Panc1 (cell line): ENCODE measurements around the gene EPHB1. TPM values are rescaled to one million over a fixed set of nuclear protein-coding genes. Genes with fewer than 3 reads are reported as not detected.

Source experiments
- ATAC-seq: fragments of 200-7000 bp; cut with Tn5 transposase; 2 replicates; pipeline ENCODE4 v1.9.1; 2020; ENCODE audit warnings: mild to moderate bottlenecking, moderate library complexity
- BruUV-seq: library from RNA; stranded (reverse); fragments of 400-500 nt; replicated peaks from 2 replicates; lab custom pipeline; 2021; lab: Mats Ljungman, UMichigan
- CTCF ChIA-PET: fragments of 300-600 bp; sonication (Branson Sonifier 250); formaldehyde crosslinking; loops from one replicate; lab custom pipeline; 2022; ENCODE audit warnings: antibody characterized with exemption; lab: Charles Lee
- POLR2A ChIA-PET: fragments of 300-600 bp; sonication (Branson Sonifier 250); formaldehyde crosslinking; loops from one replicate; lab custom pipeline; 2022; ENCODE audit warnings: antibody characterized with exemption; lab: Charles Lee
- DNase-seq: peaks from one replicate; pipeline ENCODE4 v3.0.0-alpha.2; 2010; ENCODE audit warnings: low read depth, low spot score
- H3K27ac ChIP-seq: 2 replicates; pipeline ENCODE4 v1.5.1; 2011; ENCODE audit warnings: mild to moderate bottlenecking, low read length, inconsistent platforms
- H3K27me3 ChIP-seq: fragments of 200-500 bp; sonication (Bioruptor generic); 2 replicates; pipeline ENCODE4 v1.6.0; 2014; ENCODE audit warnings: low read length, inconsistent platforms; ENCODE audit not compliant: control insufficient read depth, insufficient read depth
- H3K36me3 ChIP-seq: fragments of 200-500 bp; sonication (Bioruptor generic); 2 replicates; pipeline ENCODE4 v1.5.1; 2014; ENCODE audit warnings: inconsistent platforms, mild to moderate bottlenecking, low read length, moderate library complexity; ENCODE audit not compliant: control insufficient read depth, insufficient read depth
- H3K4me1 ChIP-seq: 2 replicates; pipeline ENCODE4 v1.5.1; 2011; ENCODE audit warnings: inconsistent platforms, mild to moderate bottlenecking, low read length, moderate library complexity; ENCODE audit not compliant: control insufficient read depth, insufficient read depth
- H3K4me3 ChIP-seq, 2 experiments: 2 replicates each; pipeline ENCODE4 v1.5.1; 2011 to 2012; ENCODE audit warnings: low read depth in 2 of 2, low read length in 2 of 2, mild to moderate bottlenecking in 2 of 2, inconsistent platforms in 1 of 2, moderate library complexity in 1 of 2
- H3K9me3 ChIP-seq: fragments of 200-500 bp; sonication (Bioruptor generic); 2 replicates; pipeline ENCODE4 v1.5.1; 2014; ENCODE audit warnings: low read depth, mild to moderate bottlenecking, inconsistent platforms, low read length, moderate library complexity; ENCODE audit not compliant: control insufficient read depth, insufficient read depth
- CTCF ChIP-seq: fragments of 450-650 bp; IDR thresholded peaks from 2 replicates; pipeline ENCODE4 v1.5.1; 2017; ENCODE audit warnings: mild to moderate bottlenecking
- POLR2AphosphoS5 ChIP-seq: IDR thresholded peaks from 2 replicates; pipeline ENCODE4 v1.6.1; 2012; ENCODE audit warnings: mild to moderate bottlenecking, low read depth, low read length, moderate library complexity
- SIN3A ChIP-seq: IDR thresholded peaks from 2 replicates; pipeline ENCODE4 v1.6.1; 2012; ENCODE audit warnings: low read depth, mild to moderate bottlenecking, low read length, moderate library complexity, borderline replicate concordance; ENCODE audit not compliant: insufficient read depth
- TCF7L2 ChIP-seq: IDR thresholded peaks from 2 replicates; pipeline ENCODE4 v1.6.1; 2011; ENCODE audit warnings: mild to moderate bottlenecking, low read depth, low read length, inconsistent platforms
- in situ Hi-C: cut with HindIII; loops from 2 replicates; pipeline ENCODE4 v1.10.0; 2016; ENCODE audit warnings: low sequenced_read_pairs, low pct_unique_long_range_greater_than_20kb
- intact Hi-C: fragments of 100-400 bp; cut with micrococcal nuclease; formaldehyde crosslinking; loops from one replicate; pipeline ENCODE4 v1.10.0; 2022; ENCODE audit not compliant: unreplicated experiment
- total RNA-seq: library from RNA; stranded (reverse); gene quantifications from one replicate; pipeline ENCODE4 v1.2.1, GENCODE V29; 2021; ENCODE audit not compliant: unreplicated experiment
- TF ChIP-seq, protein P1 (sequence below), 2 experiments: IDR thresholded peaks; 2 replicates each; pipeline ENCODE4 v1.6.1; 2011 to 2012; ENCODE audit warnings: low read depth in 2 of 2, control low read depth in 1 of 2, low read length in 1 of 2, mild to moderate bottlenecking in 1 of 2, moderate library complexity in 1 of 2; ENCODE audit not compliant: insufficient read depth in 1 of 2

The EPHB1 gene
- total RNA-seq, 1 experiment from 2014 or later: 0.46 TPM

DNA sequence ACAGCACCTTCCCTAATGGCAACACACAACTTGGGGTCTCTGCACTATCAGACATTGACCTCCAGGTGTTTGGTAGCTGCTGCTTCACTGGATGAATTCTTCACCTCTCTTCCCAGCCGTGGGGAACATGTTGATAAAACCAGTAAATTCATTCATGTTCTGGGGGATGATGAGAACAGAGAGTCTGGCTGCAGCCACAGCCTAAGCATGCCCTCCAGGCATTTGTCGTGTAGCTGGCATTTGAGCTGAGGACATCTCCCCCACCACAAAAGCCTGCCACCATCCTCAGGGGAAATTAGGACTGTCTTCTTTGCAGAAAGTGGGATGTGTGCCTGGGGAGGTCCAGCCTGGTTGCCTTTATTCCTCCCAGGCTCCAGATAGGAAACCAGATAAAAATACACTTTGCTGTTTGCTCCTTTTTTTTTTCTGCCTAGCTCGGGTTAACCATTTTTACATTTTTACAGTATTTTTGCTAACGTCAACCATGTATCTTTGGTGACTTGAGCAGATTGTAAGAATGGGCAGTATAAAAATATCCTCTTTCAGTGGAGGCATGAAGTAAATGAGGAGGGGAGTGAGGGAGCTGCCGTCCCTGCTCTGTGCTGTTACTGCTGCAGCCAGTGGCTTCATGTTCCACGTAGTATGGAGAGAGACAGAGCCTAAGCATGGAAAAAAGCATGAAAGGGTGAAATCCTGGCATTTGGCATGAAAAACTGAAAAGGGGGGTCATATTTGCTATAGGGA lies 444.0 kb downstream of the EPHB1 start:
- TF ChIP-seq CTCF: no peak
- TF ChIP-seq SIN3A: no peak
- TF ChIP-seq, protein P1, sequence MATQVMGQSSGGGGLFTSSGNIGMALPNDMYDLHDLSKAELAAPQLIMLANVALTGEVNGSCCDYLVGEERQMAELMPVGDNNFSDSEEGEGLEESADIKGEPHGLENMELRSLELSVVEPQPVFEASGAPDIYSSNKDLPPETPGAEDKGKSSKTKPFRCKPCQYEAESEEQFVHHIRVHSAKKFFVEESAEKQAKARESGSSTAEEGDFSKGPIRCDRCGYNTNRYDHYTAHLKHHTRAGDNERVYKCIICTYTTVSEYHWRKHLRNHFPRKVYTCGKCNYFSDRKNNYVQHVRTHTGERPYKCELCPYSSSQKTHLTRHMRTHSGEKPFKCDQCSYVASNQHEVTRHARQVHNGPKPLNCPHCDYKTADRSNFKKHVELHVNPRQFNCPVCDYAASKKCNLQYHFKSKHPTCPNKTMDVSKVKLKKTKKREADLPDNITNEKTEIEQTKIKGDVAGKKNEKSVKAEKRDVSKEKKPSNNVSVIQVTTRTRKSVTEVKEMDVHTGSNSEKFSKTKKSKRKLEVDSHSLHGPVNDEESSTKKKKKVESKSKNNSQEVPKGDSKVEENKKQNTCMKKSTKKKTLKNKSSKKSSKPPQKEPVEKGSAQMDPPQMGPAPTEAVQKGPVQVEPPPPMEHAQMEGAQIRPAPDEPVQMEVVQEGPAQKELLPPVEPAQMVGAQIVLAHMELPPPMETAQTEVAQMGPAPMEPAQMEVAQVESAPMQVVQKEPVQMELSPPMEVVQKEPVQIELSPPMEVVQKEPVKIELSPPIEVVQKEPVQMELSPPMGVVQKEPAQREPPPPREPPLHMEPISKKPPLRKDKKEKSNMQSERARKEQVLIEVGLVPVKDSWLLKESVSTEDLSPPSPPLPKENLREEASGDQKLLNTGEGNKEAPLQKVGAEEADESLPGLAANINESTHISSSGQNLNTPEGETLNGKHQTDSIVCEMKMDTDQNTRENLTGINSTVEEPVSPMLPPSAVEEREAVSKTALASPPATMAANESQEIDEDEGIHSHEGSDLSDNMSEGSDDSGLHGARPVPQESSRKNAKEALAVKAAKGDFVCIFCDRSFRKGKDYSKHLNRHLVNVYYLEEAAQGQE (IDR thresholded peaks at IDR 0.05; ENCODE audit: insufficient read depth in 1 of 2, low read depth in 2 of 2, low read length in 1 of 2): no peak
- no peak for TF ChIP-seq POLR2AphosphoS5
- TF ChIP-seq TCF7L2: no peak
- CTCF ChIA-PET: no interaction called here
- in situ Hi-C loops: no loop called here
- Histone ChIP-seq H3K9me3 (no peaks in the 10 kb centered on the region), H3K27ac (no peak overlapping the region), H3K27me3 (peaks cover 2% of the 10 kb centered on the region; the same call in 1 of the 2 replicates), H3K4me3 (no peak overlapping the region), H3K4me1 (no peaks in the 10 kb centered on the region), H3K36me3 (no peaks in the 10 kb centered on the region)
- ATAC-seq (no peak), DNase-seq (no peak)
- intact Hi-C loops: no loop called here
- POLR2A ChIA-PET: interaction anchor here (0.8 kb wide), 1 partner anchor 112 kb away, joined by 3 read pairs; no protein-coding TSS in a partner anchor
- BruUV-seq: no TSS peak

- H3K4me3 ChIP-seq: no peak overlapping the region
- H3K9me3 ChIP-seq: no peaks in the 10 kb centered on the region
- POLR2A ChIA-PET: interaction anchor here (0.8 kb wide), 1 partner anchor 112 kb away, joined by 3 read pairs; no protein-coding TSS in a partner anchor
- no TSS peak for BruUV-seq
- H3K4me1 ChIP-seq: no peaks in the 10 kb centered on the region
- H3K36me3 ChIP-seq: no peaks in the 10 kb centered on the region
- in situ Hi-C loops (no loop called here), intact Hi-C loops (no loop called here)
- H3K27me3 ChIP-seq: peaks cover 3% of the 10 kb centered on the region; the same call in 1 of the 2 replicates
- CTCF ChIA-PET: no interaction called here
- no peak for ATAC-seq
- DNase-seq: no peak
- no peak for TF ChIP-seq SIN3A
- TF ChIP-seq TCF7L2: no peak
- TF ChIP-seq, protein P1 (IDR thresholded peaks at IDR 0.05; ENCODE audit: insufficient read depth in 1 of 2, low read depth in 2 of 2, low read length in 1 of 2): no peak
- no peak for TF ChIP-seq POLR2AphosphoS5
- TF ChIP-seq CTCF: no peak
- no peak overlapping the region for H3K27ac ChIP-seq
Measured at GRCh38 chr3:135239615-135239884, 444.5 kb downstream of the EPHB1 start.
